GM21381 (cell line): ENCODE results near the gene ETV5.
"Not testable (repeated sequence)": the region's sequence is repeated elsewhere in the genome, so short reads cannot be mapped to it uniquely, and the experiment has no call there.

Experiments
- ATAC-seq: cut with Tn5 transposase; IDR thresholded peaks from one replicate; pipeline ENCODE4 v1.9.1; 2021; ENCODE audit warnings: mild to moderate bottlenecking, moderate library complexity; ENCODE audit not compliant: unreplicated experiment

The ETV5 gene

DNA sequence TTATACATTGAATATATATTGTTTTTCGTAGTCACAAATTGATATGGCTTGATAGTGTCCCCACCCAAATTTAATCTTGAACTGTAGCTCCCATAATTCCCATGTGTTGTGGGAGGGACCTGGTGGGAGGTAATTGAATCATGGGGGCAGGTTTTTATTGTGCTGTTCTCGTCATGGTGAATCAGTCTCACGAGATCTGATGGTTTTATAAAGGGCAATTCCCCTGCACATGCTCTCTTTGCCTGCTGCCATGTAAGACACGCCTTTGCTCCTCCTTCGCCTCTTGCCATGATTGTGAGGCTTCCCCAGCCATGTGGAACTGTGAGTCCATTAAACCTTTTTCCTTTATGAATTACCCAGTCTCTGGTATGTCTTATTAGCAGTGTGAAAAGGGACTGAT lies 82.9 kb downstream of the ETV5 start:
- ATAC-seq: not testable (repeated sequence)

GRCh38 chr3:186025161-186025560 lies 83.7 kb downstream of the ETV5 start:
- no peak for ATAC-seq

DNA sequence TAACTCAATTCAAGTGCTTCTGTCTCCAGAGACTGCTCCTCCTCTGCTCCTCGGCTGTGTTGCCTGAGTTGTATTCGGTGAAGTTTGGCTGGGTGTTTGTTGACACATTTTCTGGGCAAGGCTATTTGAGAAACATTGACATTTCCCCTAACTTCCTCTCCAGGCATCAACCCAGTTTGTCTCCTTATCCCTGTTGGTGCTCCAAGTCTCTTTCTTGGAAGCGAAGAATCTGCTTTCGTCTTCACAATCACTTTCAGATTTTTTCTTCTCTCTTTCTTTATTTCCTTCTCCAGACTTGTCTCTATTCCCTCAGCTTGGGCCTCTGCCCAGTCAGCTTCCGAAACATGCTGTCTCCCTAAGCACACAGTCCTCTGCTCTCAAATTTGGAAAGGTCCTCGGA lies 84.7 kb downstream of the ETV5 start:
- ATAC-seq: no peak

DNA sequence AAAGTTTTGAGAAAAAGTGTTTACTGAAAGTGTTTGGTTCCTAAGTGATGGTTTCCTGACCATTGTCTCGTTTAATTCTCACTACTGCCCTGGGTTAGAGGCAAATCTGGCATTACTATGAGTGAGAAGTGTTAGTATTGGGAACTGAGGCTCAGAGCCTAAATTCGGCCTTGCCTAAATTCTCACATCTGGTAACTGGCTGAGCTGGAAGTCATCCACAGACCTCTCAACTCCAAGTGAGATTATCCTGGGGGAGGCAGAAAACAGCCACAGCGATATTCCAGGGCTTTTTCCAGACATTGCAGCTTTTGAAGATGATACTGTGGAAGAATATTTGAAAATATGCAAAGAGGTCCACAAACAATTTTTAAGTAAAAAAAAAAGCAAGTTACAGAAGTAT lies 86.0 kb downstream of the ETV5 start:
- no peak for ATAC-seq

- ATAC-seq: no peak
Measured at GRCh38 chr3:186021673-186022362, 87.1 kb downstream of the ETV5 start.

- not testable (repeated sequence) for ATAC-seq
Measured at GRCh38 chr3:186021250-186021649, 87.6 kb downstream of the ETV5 start.

DNA sequence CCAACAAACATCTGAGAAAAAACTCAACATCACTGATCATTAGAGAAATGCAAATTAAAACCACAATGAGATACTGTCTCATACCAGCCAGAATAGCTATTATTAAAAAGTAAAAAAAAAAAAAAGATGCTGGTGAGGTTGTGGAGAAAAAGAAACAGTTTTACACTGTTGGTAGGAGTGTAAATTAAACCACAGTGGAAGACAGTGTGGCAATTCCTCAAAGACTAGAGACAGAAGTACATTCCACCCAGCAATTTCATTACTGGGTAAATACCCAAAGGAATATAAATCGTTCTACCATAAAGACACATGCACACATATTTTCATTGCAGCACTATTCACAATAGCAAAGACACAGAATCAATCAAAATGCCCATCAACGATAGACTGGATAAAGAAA lies 89.6 kb downstream of the ETV5 start:
- ATAC-seq: not testable (repeated sequence)

- no peak for ATAC-seq
Measured at GRCh38 chr3:186014866-186015265, 94.0 kb downstream of the ETV5 start.

GRCh38 chr3:186013312-186013711 lies 95.6 kb downstream of the ETV5 start:
- no peak for ATAC-seq

GRCh38 chr3:186012137-186012536 lies 96.8 kb downstream of the ETV5 start:
- ATAC-seq: no peak

DNA sequence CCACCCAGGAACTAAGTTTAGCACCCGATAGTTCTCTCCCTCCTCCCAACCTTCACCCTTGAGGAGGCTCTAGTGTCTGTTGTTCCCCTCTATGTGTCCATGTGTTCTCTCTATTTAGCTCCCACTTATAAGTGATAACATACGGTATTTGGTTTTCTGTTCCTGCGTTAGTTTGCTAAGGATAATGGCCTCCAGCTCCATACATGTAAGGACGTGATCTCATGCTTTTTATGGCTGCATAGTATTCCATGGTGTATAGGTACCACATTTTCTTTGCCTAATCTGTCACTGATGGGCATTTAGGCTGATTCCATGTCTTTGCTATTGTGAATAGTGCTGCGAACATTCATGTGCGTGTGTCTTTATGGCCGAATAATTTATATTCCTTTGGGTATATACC lies 104.2 kb downstream of the ETV5 start:
- no peak for ATAC-seq

- no peak for ATAC-seq
Measured at GRCh38 chr3:186004209-186004608, 104.7 kb downstream of the ETV5 start.

DNA sequence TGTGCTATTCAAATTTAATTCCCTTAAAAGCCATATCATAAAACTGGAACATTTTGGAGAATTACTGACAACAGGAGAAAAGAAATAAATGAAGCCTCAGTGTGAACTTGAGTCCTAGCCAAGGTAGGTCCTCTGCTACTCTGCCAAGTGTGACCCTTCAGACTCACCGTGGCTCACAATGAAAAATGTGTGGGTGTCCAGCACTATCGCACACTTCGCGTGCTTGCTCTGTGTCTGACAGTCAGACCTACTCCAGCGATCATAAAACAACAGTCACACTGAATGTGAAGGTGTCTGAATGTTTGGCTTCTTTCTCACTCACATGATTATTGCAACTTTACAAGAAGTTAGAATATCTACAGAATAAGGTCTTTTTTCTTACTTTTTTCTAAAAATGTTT lies 105.3 kb downstream of the ETV5 start:
- ATAC-seq: no peak

- ATAC-seq: no peak
Measured at GRCh38 chr3:186002884-186003472, 105.9 kb downstream of the ETV5 start.

DNA sequence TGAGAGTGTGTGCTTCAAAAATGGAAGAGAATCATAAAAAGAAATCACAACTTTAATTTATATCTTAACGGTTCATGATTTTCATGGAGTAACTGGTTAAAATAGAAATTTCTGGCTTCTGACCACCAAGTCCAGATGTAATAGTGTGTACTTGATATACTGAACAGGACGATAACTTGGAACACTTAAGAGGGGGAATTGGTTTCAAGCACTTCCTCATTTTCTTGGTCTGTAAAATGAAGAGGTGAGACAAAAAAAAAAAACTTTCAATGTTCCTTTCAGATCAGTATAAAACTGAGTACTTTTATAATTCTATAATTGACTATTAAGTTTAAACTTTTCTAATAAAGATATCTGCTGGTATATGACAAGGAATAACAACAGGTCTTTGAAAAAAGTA lies 107.0 kb downstream of the ETV5 start:
- no peak for ATAC-seq

- no peak for ATAC-seq
Measured at GRCh38 chr3:185999221-185999620, 109.7 kb downstream of the ETV5 start.

GRCh38 chr3:185998136-185998535 lies 110.8 kb downstream of the ETV5 start:
- ATAC-seq: no peak

DNA sequence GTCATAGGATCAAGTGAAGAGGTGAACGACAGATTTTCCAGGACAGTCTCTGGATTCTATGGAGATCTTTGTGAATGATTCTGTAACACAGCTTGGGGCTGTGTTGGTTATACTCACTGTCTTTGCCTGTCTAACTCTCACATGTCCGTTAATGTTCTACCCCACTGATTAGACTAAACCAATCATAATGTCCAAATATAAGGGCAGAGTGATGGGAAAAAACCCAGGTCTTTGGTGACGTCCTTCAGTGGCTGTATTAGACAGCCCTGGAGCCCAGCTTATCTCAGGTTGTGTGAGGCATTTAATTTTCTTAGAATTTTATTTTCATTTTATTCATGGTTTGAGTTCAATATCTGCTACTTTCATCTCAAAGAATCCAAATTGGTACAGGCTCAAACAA lies 111.8 kb downstream of the ETV5 start:
- ATAC-seq: no peak
